GM12892 (cell line): ENCODE results near the gene PYGO1.

Source experiments
- POLR2A ChIP-seq: IDR thresholded peaks from 2 replicates; pipeline ENCODE4 v1.6.1; 2011; ENCODE audit warnings: low read depth, low read length, control low read depth
- TAF1 ChIP-seq: IDR thresholded peaks from 2 replicates; pipeline ENCODE4 v1.6.1; 2011; ENCODE audit warnings: low read depth, mild to moderate bottlenecking, control low read depth, low read length, borderline replicate concordance

DNA sequence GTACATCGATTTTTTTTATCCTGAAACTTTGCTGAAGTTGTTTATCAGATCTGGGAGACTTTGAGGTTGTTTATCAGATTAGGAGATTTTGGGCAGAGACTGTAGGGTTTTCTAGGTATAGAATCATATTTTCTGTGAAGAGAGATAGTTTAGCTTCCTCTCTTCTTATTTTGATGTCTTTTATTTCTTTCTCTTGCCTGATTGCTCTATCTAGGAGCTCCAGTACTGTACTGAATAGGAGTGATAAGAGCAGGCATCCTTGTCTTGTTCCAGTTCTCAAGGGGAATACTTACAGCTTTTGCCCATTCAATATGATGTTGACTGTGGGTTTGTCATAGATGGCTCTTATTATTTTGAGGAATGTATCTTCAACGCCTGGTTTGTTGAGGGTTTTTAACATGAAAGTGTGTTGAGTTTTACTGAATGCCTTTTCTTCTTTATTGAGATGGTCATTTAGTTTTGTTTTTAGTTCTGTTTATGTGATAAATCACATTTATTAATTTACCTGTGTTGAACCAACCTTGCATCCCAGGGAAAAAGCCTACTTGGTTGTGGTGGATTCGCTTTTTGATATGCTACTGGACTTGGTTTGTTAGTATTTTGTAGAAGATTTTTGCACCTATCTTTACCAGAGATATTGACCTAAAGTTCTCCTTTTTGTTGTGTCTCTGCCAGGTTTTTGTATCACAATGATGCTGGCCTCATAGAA, 65.2 kb downstream of the PYGO1 start:
- TF ChIP-seq POLR2A, result no peak
- no peak for TF ChIP-seq TAF1
